Measurements from ENCODE around the gene ZNF438.
"Not testable (repeated sequence)": the region's sequence is repeated elsewhere in the genome, so short reads cannot be mapped to it uniquely, and the experiment has no call there.

ZNF438 gene

DNA sequence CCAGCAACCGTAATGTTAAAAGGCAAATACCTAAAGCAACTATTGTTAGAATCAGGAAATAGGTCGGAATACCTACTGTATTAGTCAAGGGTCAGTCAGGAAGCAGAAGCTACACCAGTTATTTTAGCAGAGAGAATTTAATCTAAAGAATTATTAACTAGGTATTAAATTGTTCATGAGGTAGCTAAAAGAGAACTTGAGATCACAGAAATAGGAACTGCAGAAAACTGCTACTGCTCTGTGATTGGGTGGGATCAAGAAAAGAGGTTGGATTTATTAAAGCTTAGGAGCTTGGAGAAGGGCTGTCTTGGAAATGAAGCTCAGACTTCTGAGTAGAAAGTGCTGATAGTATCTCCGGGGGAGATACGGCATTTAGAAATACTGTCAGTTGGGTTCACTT is 20.0 kb upstream of the ZNF438 start:
- TF ChIP-seq, protein P1, sequence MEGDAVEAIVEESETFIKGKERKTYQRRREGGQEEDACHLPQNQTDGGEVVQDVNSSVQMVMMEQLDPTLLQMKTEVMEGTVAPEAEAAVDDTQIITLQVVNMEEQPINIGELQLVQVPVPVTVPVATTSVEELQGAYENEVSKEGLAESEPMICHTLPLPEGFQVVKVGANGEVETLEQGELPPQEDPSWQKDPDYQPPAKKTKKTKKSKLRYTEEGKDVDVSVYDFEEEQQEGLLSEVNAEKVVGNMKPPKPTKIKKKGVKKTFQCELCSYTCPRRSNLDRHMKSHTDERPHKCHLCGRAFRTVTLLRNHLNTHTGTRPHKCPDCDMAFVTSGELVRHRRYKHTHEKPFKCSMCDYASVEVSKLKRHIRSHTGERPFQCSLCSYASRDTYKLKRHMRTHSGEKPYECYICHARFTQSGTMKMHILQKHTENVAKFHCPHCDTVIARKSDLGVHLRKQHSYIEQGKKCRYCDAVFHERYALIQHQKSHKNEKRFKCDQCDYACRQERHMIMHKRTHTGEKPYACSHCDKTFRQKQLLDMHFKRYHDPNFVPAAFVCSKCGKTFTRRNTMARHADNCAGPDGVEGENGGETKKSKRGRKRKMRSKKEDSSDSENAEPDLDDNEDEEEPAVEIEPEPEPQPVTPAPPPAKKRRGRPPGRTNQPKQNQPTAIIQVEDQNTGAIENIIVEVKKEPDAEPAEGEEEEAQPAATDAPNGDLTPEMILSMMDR (IDR thresholded peaks at IDR 0.05; ENCODE audit: extremely low read depth, insufficient read depth, missing control alignments) = no peak
- no peak for DNase-seq (ENCODE audit: low spot score)
- in situ Hi-C loops (cut with MboI; ENCODE audit: low pct_unique_long_range_greater_than_20kb, low sequenced_read_pairs, unreplicated experiment) = no loop called here

DNA sequence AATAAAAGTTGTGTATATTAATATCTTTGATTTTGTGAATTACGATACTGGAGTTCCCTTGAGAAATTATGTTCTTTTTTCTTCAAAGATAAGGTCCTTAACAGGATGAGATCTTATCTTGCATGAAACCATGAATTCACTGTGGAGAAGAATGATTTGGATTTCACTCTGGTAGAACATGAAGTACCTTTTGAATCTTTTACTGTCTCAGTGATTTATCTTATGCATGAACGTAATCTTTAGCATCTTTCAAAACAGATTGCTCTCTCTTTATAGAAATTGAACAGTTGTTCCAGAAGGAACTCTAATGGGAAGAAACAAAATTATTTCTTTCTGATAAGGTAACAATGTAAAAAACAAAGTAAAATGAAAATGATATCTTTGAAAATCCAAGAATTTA is 11.0 kb upstream of the ZNF438 start:
- no peak for DNase-seq (ENCODE audit: low spot score)
- TF ChIP-seq, protein P1 (IDR thresholded peaks at IDR 0.05; ENCODE audit: extremely low read depth, insufficient read depth, missing control alignments) = no peak
- in situ Hi-C loops (cut with MboI; ENCODE audit: low pct_unique_long_range_greater_than_20kb, low sequenced_read_pairs, unreplicated experiment) = no loop called here

DNA sequence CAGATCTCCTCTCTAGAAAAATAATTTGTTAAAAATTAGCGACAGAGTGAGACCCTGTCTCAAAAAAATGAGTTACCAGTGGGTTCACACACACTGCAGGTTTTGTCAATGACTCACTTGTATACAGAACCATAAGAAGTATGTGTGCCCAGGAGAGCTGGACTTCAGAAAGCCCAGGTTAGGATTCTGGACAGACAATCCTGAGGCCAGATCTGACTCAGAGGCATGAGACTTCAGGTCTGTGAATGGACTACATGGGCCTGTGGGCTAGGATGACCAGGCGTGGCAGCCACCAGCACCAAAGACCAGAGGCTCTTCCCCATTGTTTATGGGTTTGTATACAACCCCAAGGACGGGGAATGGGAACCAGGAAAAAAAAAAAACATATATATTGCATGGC is 9.3 kb upstream of the ZNF438 start:
- DNase-seq (ENCODE audit: low spot score) = no peak
- in situ Hi-C loops (cut with MboI; ENCODE audit: low pct_unique_long_range_greater_than_20kb, low sequenced_read_pairs, unreplicated experiment) = no loop called here
- TF ChIP-seq, protein P1 (IDR thresholded peaks at IDR 0.05; ENCODE audit: extremely low read depth, insufficient read depth, missing control alignments) = no peak

DNA sequence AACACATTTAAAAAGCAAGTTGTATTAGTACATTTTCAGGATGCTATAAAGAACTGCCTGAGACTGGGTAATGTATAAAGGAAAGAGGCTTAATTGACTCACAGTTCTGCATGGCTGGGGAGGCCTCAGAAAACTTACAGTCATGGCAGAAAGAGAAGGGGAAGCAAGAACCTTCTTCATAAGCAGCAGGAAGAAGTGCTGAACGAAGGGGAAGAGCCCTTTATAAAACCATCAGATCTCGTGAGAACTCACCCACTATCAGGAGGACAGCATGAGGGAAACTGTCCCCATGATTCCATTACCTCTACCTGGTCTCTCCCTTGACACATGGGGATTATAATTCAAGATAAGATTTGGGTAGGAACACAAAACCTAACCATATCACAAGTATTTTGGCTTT is 7.3 kb upstream of the ZNF438 start:
- DNase-seq (ENCODE audit: low spot score) = not testable (repeated sequence)

DNA sequence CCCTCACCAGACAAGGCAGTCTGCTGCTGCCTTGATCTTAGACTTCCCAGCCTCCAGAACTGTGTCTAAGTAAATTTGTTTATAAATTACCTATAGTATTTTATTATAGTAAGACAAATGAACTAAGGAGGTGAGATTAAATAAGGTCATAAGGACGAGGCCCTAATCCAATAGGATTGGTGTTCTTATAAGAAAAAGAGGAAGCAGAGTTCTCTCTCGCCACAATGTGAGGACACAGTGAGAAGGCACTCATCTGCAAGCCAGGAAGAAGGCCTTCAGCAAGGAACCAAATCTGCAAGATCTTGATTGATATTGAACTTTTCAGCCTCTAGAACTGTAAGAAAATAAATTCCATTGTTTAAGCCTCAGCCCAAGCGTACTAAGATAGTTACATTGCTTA is 6.1 kb upstream of the ZNF438 start:
- TF ChIP-seq, protein P1 (IDR thresholded peaks at IDR 0.05; ENCODE audit: extremely low read depth, insufficient read depth, missing control alignments) = no peak
- no peak for DNase-seq (ENCODE audit: low spot score)
- in situ Hi-C loops (cut with MboI; ENCODE audit: low pct_unique_long_range_greater_than_20kb, low sequenced_read_pairs, unreplicated experiment) = no loop called here

More for the DNA sequence above, 7.3 kb upstream of the ZNF438 start:
- in situ Hi-C loops (cut with MboI; ENCODE audit: low pct_unique_long_range_greater_than_20kb, low sequenced_read_pairs, unreplicated experiment) = not testable (repeated sequence)

DNA sequence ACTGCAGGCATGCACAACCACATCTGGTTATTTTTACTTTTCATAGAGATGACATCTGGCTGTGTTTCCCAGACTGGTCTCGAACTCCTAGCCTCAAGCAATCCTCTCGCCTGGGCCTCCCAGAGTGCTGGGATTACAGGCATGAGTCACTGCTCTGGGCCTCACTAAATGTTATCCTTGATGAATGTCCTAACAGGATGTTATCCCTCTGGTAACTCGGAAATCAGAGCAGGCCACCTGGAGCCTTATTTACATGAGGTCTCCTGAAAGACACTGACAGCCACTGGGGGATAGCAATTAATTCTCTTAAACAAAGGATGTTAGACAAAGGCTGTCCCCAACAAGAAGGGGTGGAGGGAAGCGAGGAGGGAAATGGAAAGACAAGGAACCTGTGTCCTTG is 4.5 kb upstream of the ZNF438 start:
- DNase-seq (ENCODE audit: low spot score) = no peak
- TF ChIP-seq, protein P1 (IDR thresholded peaks at IDR 0.05; ENCODE audit: extremely low read depth, insufficient read depth, missing control alignments) = no peak
- in situ Hi-C loops (cut with MboI; ENCODE audit: low pct_unique_long_range_greater_than_20kb, low sequenced_read_pairs, unreplicated experiment) = no loop called here

DNA sequence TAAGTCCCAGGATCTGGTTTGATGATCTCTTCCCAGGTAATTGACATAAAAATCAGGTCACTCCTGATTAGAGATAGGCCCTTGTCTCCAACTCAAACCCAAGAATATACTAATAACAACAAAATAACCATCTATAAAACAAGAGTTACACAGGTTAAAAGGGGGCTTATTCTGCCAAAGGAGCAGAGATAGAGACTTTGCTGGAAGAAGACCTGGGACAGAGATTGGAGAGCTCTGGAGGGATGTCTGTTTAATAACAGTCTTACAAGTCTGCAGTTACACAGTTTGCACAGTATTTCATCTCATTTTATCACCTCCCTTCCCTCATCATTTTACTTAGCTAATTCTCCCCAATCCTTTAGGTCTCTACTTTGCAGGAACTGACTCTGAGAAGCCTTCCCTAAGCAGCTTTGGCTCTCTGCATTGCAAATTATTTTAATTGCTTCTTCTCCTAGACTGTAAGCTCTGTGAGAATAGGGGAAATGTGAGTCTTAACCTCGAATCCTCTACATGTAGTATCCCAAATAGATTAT is 3.7 kb upstream of the ZNF438 start:
- TF ChIP-seq, protein P1 (IDR thresholded peaks at IDR 0.05; ENCODE audit: extremely low read depth, insufficient read depth, missing control alignments) = no peak
- in situ Hi-C loops (cut with MboI; ENCODE audit: low pct_unique_long_range_greater_than_20kb, low sequenced_read_pairs, unreplicated experiment) = no loop called here
- no peak for DNase-seq (ENCODE audit: low spot score)
